ENCODE data around the gene DENND6B. TPM values are rescaled to one million over a fixed set of nuclear protein-coding genes. Genes with fewer than 3 reads are reported as not detected.

DENND6B gene
- total RNA-seq, 1 donor from 2014 or later, result 1.0 TPM

DNA sequence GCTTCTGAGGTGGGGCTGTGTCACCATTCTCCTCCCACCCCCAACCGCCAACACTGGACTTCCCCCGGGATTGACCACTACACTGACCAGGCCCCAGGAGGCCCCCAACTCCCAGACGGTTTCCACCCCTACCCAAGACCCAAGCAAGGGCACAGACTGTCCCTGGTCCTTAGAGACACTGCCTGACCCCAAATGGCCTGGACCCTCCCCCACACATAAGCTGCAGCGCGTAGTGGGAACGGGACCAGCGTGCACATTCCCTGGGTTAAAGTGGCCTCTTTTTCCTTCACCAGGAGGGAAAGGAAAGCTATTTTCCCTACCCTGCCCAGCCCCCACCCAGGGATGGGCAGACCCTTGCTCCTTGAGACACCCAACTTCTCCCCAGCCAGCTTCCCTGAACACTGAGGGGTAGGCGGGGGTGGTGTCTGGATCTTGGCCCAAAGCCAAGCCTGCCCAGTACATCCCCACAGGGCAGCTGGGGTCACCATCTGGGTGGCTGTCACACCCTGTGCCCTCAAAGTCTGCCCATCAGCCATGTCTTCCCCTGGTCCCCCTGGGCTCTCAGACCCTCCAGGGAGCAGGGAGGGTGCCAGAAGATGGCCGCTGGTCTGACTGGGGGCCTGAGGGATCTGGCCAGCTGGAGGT lies 63.7 kb downstream of the DENND6B start:
- no peak for DNase-seq (ENCODE audit: low spot score)
- no peak overlapping the region for H3K9ac ChIP-seq
- H2AFZ ChIP-seq (replicated peaks), result no peak overlapping the region
- H4K20me1 ChIP-seq (ENCODE audit: low read depth), result peaks cover 31% of the 10 kb centered on the region
- peaks cover 10% of the 10 kb centered on the region for H3K4me1 ChIP-seq
- H3K27ac Mint-ChIP-seq, result no peak overlapping the region
- H3K4me2 ChIP-seq, result no peak overlapping the region
- no peak overlapping the region for H3K4me3 Mint-ChIP-seq
- H3K79me2 ChIP-seq (ENCODE audit: low read depth), result no peaks in the 10 kb centered on the region
- H3F3A ChIP-seq (ENCODE audit: low read depth), result peaks cover 5% of the 10 kb centered on the region
- peaks cover 4% of the 10 kb centered on the region for H3K4me1 Mint-ChIP-seq
- H3K9me3 ChIP-seq (ENCODE audit: low read depth), result no peaks in the 10 kb centered on the region
- no peak overlapping the region for H3K4me3 ChIP-seq
- no peak overlapping the region for H3K27ac ChIP-seq
- peaks cover 2% of the 10 kb centered on the region for H3K9me3 Mint-ChIP-seq
- peaks cover 76% of the 10 kb centered on the region for H3K27me3 ChIP-seq
- no peaks in the 10 kb centered on the region for H3K36me3 Mint-ChIP-seq
- TF ChIP-seq, protein P1, sequence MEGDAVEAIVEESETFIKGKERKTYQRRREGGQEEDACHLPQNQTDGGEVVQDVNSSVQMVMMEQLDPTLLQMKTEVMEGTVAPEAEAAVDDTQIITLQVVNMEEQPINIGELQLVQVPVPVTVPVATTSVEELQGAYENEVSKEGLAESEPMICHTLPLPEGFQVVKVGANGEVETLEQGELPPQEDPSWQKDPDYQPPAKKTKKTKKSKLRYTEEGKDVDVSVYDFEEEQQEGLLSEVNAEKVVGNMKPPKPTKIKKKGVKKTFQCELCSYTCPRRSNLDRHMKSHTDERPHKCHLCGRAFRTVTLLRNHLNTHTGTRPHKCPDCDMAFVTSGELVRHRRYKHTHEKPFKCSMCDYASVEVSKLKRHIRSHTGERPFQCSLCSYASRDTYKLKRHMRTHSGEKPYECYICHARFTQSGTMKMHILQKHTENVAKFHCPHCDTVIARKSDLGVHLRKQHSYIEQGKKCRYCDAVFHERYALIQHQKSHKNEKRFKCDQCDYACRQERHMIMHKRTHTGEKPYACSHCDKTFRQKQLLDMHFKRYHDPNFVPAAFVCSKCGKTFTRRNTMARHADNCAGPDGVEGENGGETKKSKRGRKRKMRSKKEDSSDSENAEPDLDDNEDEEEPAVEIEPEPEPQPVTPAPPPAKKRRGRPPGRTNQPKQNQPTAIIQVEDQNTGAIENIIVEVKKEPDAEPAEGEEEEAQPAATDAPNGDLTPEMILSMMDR (IDR thresholded peaks at IDR 0.05), result no peak
- no peak for TF ChIP-seq EZH2phosphoT487 (IDR thresholded peaks at IDR 0.05)
- no peak for TF ChIP-seq EZH2 (IDR thresholded peaks at IDR 0.05)
- H3K36me3 ChIP-seq, result no peaks in the 10 kb centered on the region
- H3K27me3 Mint-ChIP-seq (ENCODE audit: insufficient read depth, low read depth), result peaks cover 8% of the 10 kb centered on the region

- Histone ChIP-seq H3K9ac (no peak overlapping the region), H4K20me1 (ENCODE audit: low read depth) (peaks cover 32% of the 10 kb centered on the region), H2AFZ (replicated peaks) (no peak overlapping the region), H3K79me2 (ENCODE audit: low read depth) (no peaks in the 10 kb centered on the region), H3K9me3 (ENCODE audit: low read depth) (no peaks in the 10 kb centered on the region), H3K4me1 (peaks cover 10% of the 10 kb centered on the region), H3K27ac (no peak overlapping the region), H3K4me2 (peak overlapping the region; percentile 99), H3K27me3 (peaks cover 70% of the 10 kb centered on the region), H3K4me3 (no peak overlapping the region), H3F3A (ENCODE audit: low read depth) (peaks cover 5% of the 10 kb centered on the region), H3K36me3 (no peaks in the 10 kb centered on the region)
- Mint-ChIP-seq H3K27ac (no peak overlapping the region), H3K4me1 (peaks cover 4% of the 10 kb centered on the region), H3K9me3 (peaks cover 2% of the 10 kb centered on the region), H3K27me3 (ENCODE audit: insufficient read depth, low read depth) (peaks cover 8% of the 10 kb centered on the region), H3K36me3 (no peaks in the 10 kb centered on the region), H3K4me3 (peak overlapping the region; percentile 85)
- DNase-seq (ENCODE audit: low spot score), result no peak
- TF ChIP-seq, protein P1 (IDR thresholded peaks at IDR 0.05), result no peak
Measured at GRCh38 chr22:50262460-50262911, 64.3 kb downstream of the DENND6B start.

DNA sequence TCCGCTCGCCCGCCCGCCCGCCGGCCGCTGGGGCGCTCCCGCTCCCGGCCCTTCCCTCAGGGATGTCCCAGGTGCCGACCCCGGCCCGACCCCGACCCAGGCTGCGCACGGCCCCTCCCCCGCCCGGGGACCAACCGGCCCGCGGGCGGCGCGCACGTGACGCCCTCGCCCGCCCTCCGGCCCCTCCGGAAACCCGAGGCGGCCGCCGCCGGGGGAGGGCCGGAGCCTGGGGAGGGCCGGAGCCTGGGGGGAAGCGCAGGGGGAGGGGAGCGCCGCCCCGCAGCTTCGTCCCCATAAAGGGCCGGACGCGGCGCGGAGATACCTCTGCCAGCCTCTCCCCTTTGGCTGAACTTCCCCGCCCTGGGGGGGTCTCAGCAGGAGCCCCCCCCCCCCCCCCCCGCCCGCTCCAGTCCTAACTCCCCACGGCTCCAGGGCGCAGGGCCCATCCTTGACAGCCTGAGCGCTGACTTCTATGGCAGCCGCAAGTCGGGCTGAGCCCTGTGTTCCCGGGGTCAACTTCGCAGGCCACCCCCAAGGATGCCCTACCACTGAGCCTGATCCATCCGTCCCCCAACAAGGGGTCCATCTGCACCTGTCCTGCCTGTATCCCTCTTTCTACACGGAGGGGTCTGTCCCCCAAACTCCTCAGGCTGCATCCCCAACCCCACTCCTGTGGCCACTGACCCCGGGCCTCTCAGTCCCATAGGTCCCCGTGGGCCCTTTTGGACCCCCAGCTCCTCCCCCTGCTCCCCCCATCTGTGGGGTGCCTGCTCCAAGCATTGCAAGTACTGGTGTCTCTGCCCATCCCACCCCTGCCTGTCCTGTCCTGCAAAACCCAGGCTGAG lies 65.0 kb downstream of the DENND6B start, which contains the start of gene MAPK12:
Gene MAPK12, minus strand, starts transcription at position 69 of the 845 bp plus-strand sequence. CDS start 174 bp downstream, outside the sequence.
- H3K27me3 Mint-ChIP-seq (ENCODE audit: insufficient read depth, low read depth), result peaks cover 8% of the 10 kb centered on the region
- no peak within 1 kb of the TSS for H3K27ac Mint-ChIP-seq
- Histone ChIP-seq H3K4me2 (peak within 1 kb of the TSS; percentile 99), H3K9me3 (ENCODE audit: low read depth) (no peaks in the 10 kb centered on the region), H3F3A (ENCODE audit: low read depth) (peaks cover 5% of the 10 kb centered on the region), H2AFZ (replicated peaks) (peak within 1 kb of the TSS; percentile 31), H3K79me2 (ENCODE audit: low read depth) (no peaks in the 10 kb centered on the region), H4K20me1 (ENCODE audit: low read depth) (peaks cover 38% of the 10 kb centered on the region), H3K27me3 (peaks cover 64% of the 10 kb centered on the region), H3K36me3 (no peaks in the 10 kb centered on the region), H3K27ac (no peak within 1 kb of the TSS), H3K4me1 (peaks cover 10% of the 10 kb centered on the region), H3K4me3 (peak within 1 kb of the TSS; percentile 74), H3K9ac (no peak within 1 kb of the TSS)
- no peaks in the 10 kb centered on the region for H3K36me3 Mint-ChIP-seq
- TF ChIP-seq EZH2phosphoT487 (IDR thresholded peaks at IDR 0.05) (no peak), EZH2 (IDR thresholded peaks at IDR 0.05) (no peak)
- TF ChIP-seq, protein P1 (IDR thresholded peaks at IDR 0.05), result no peak
- peak within 1 kb of the TSS; percentile 85 for H3K4me3 Mint-ChIP-seq
- H3K9me3 Mint-ChIP-seq, result peaks cover 2% of the 10 kb centered on the region
- DNase-seq (ENCODE audit: low spot score), result peak; percentile 87
- peaks cover 4% of the 10 kb centered on the region for H3K4me1 Mint-ChIP-seq

All from neural progenitor cell (in vitro differentiated cells).